Measurements from ENCODE around the gene KIAA1755. TPM values are rescaled to one million over a fixed set of nuclear protein-coding genes. Genes with fewer than 3 reads are reported as not detected.

Gene KIAA1755
- total and polyA plus RNA-seq, 5 donors from 2014 or later = not detected

DNA sequence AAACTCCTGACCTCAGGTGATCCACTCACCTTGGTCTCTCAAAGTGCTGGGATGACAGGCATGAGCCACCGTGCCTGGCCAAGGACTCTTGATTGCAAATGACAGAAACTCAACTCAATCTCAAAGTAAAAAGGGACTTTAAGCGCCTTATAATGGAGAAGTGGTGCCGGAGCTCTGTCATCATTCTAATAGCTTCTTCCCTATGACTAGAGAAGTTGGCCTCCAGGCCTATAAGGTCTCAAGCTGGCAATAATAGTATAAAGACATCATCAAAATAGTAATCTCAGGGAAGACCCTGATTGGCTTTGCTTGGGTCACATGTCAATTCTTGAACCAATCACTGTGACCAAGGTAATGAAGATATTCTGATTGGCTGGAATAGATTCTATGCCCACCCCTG lies 8.5 kb upstream of the KIAA1755 start:
- Histone ChIP-seq H3K4me3 (ENCODE audit: low read depth, low read length) (no peak overlapping the region), H3K9me3 (ENCODE audit: control insufficient read depth in 2 of 2, low read length in 2 of 2) (no peaks in the 10 kb centered on the region), H3K4me1 (ENCODE audit: control insufficient read depth, insufficient read depth, low read length, poor library complexity, severe bottlenecking) (no peaks in the 10 kb centered on the region), H3K36me3 (ENCODE audit: control insufficient read depth, insufficient read depth, low read length) (no peaks in the 10 kb centered on the region), H3K27ac (ENCODE audit: insufficient read depth, low read length, poor library complexity, severe bottlenecking) (no peak overlapping the region), H3K27me3 (ENCODE audit: control insufficient read depth, insufficient read depth, low read length) (peaks cover 4% of the 10 kb centered on the region)
- no peak for DNase-seq
- Mint-ChIP-seq H3K36me3 (no peaks in the 10 kb centered on the region), H3K27ac (no peak overlapping the region), H3K4me1 (no peaks in the 10 kb centered on the region), H3K9me3 (peaks cover 0 to 4% (median 0%) of the 10 kb centered on the region in 7 donors), H3K4me3 (no peak overlapping the region), H3K27me3 (peaks cover 24% of the 10 kb centered on the region)
- ATAC-seq (ENCODE audit: low read depth in 2 of 2) = no peak

DNA sequence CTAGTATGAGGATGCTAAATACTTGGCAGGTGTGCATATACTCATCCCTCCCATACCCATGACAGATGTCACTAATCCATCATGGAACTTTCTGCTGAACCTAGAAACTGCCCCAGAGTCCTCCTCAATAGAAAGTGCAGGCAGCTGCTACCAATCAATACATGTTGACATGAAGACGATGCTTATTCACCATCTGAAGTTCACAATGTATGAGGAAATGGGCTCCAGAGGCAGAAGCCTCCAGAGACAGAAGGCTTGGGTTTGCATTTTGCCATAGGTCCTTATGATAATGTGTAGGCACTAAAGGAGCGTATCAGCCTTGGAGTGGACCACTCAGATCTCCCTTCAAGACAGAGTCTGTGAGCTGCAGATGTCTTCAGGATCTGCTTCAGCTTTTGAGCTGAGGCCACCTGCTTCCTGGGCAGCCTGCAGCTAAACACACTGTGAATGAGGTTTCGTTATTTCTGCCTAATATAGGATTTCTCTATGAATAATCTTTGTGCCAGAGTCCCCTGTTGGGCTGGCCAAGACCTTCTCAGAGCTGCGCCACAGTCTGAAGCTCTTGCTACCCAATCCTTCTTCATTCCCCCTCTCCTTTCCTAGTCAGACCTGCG lies 7.5 kb upstream of the KIAA1755 start:
- H3K4me3 ChIP-seq (ENCODE audit: low read depth, low read length) = no peak overlapping the region
- peaks cover 30% of the 10 kb centered on the region for H3K27me3 Mint-ChIP-seq
- no peaks in the 10 kb centered on the region for H3K36me3 ChIP-seq (ENCODE audit: control insufficient read depth, insufficient read depth, low read length)
- no peak overlapping the region for H3K27ac ChIP-seq (ENCODE audit: insufficient read depth, low read length, poor library complexity, severe bottlenecking)
- H3K9me3 ChIP-seq (ENCODE audit: control insufficient read depth in 2 of 2, low read length in 2 of 2) = no peaks in the 10 kb centered on the region
- peaks cover 0 to 4% (median 0%) of the 10 kb centered on the region in 7 donors for H3K9me3 Mint-ChIP-seq
- no peak overlapping the region for H3K4me3 Mint-ChIP-seq
- no peak for ATAC-seq (ENCODE audit: low read depth in 2 of 2)
- DNase-seq = no peak
- no peaks in the 10 kb centered on the region for H3K4me1 Mint-ChIP-seq
- H3K36me3 Mint-ChIP-seq = no peaks in the 10 kb centered on the region
- H3K27me3 ChIP-seq (ENCODE audit: control insufficient read depth, insufficient read depth, low read length) = peaks cover 5% of the 10 kb centered on the region
- no peak overlapping the region for H3K27ac Mint-ChIP-seq
- H3K4me1 ChIP-seq (ENCODE audit: control insufficient read depth, insufficient read depth, low read length, poor library complexity, severe bottlenecking) = no peaks in the 10 kb centered on the region

- peaks cover 7% of the 10 kb centered on the region for H3K27me3 ChIP-seq (ENCODE audit: control insufficient read depth, insufficient read depth, low read length)
- no peaks in the 10 kb centered on the region for H3K4me1 ChIP-seq (ENCODE audit: control insufficient read depth, insufficient read depth, low read length, poor library complexity, severe bottlenecking)
- H3K27ac ChIP-seq (ENCODE audit: insufficient read depth, low read length, poor library complexity, severe bottlenecking) = no peak overlapping the region
- DNase-seq (no peak), ATAC-seq (ENCODE audit: low read depth in 2 of 2) (no peak)
- H3K36me3 ChIP-seq (ENCODE audit: control insufficient read depth, insufficient read depth, low read length) = no peaks in the 10 kb centered on the region
- no peaks in the 10 kb centered on the region for H3K36me3 Mint-ChIP-seq
- no peaks in the 10 kb centered on the region for H3K9me3 ChIP-seq (ENCODE audit: control insufficient read depth in 2 of 2, low read length in 2 of 2)
- H3K9me3 Mint-ChIP-seq = peaks cover 0 to 6% (median 0%) of the 10 kb centered on the region in 7 donors
- no peak overlapping the region for H3K4me3 Mint-ChIP-seq
- peaks cover 30% of the 10 kb centered on the region for H3K27me3 Mint-ChIP-seq
- H3K27ac Mint-ChIP-seq = no peak overlapping the region
- no peak overlapping the region for H3K4me3 ChIP-seq (ENCODE audit: low read depth, low read length)
- H3K4me1 Mint-ChIP-seq = no peaks in the 10 kb centered on the region
These were observed 6.8 kb upstream of the KIAA1755 start for GRCh38 chr20:38267296-38267695.

DNA sequence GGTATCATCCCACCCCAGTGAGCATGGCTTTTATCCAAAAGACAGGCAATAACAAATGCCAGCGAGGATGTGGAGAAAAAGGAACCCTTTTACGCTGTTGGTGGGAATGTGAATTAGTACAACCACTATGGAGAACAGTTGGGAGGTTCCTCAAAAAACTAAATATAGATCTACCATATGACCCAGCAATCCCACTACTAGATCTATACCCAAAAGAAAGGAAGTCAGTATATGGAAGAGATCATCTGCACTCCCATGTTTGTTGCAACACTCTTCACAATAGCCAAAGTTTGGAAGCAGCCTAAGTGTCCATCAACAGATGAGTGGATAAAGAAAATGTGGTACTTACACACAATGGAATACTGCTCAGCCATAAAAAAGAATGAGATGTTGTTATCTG lies 5.9 kb upstream of the KIAA1755 start:
- no peak for DNase-seq
- H3K27ac Mint-ChIP-seq = no peak overlapping the region

GRCh38 chr20:38262931-38263330 lies 2.4 kb upstream of the KIAA1755 start:
- Mint-ChIP-seq H3K36me3 (no peaks in the 10 kb centered on the region), H3K4me3 (no peak overlapping the region), H3K4me1 (peaks cover 0 to 9% (median 2%) of the 10 kb centered on the region in 4 donors), H3K9me3 (peaks cover 0 to 5% (median 0%) of the 10 kb centered on the region in 7 donors), H3K27ac (no peak overlapping the region), H3K27me3 (peaks cover 62% of the 10 kb centered on the region)
- peaks cover 16% of the 10 kb centered on the region for H3K27me3 ChIP-seq (ENCODE audit: control insufficient read depth, insufficient read depth, low read length)
- no peaks in the 10 kb centered on the region for H3K36me3 ChIP-seq (ENCODE audit: control insufficient read depth, insufficient read depth, low read length)
- no peak for ATAC-seq (ENCODE audit: low read depth in 2 of 2)
- H3K9me3 ChIP-seq (ENCODE audit: control insufficient read depth in 2 of 2, low read length in 2 of 2) = no peaks in the 10 kb centered on the region
- no peak for DNase-seq
- no peak overlapping the region for H3K27ac ChIP-seq (ENCODE audit: insufficient read depth, low read length, poor library complexity, severe bottlenecking)
- H3K4me1 ChIP-seq (ENCODE audit: control insufficient read depth, insufficient read depth, low read length, poor library complexity, severe bottlenecking) = no peaks in the 10 kb centered on the region
- H3K4me3 ChIP-seq (ENCODE audit: low read depth, low read length) = no peak overlapping the region

More for the DNA sequence above, 5.9 kb upstream of the KIAA1755 start:
- Mint-ChIP-seq H3K4me3 (no peak overlapping the region), H3K36me3 (no peaks in the 10 kb centered on the region), H3K9me3 (peaks cover 0 to 6% (median 0%) of the 10 kb centered on the region in 7 donors), H3K4me1 (no peaks in the 10 kb centered on the region), H3K27me3 (peaks cover 38% of the 10 kb centered on the region)
- ATAC-seq (ENCODE audit: low read depth in 2 of 2) = no peak
- peaks cover 7% of the 10 kb centered on the region for H3K27me3 ChIP-seq (ENCODE audit: control insufficient read depth, insufficient read depth, low read length)
- H3K9me3 ChIP-seq (ENCODE audit: control insufficient read depth in 2 of 2, low read length in 2 of 2) = no peaks in the 10 kb centered on the region
- H3K4me1 ChIP-seq (ENCODE audit: control insufficient read depth, insufficient read depth, low read length, poor library complexity, severe bottlenecking) = no peaks in the 10 kb centered on the region
- no peak overlapping the region for H3K27ac ChIP-seq (ENCODE audit: insufficient read depth, low read length, poor library complexity, severe bottlenecking)
- no peak overlapping the region for H3K4me3 ChIP-seq (ENCODE audit: low read depth, low read length)
- H3K36me3 ChIP-seq (ENCODE audit: control insufficient read depth, insufficient read depth, low read length) = no peaks in the 10 kb centered on the region

DNA sequence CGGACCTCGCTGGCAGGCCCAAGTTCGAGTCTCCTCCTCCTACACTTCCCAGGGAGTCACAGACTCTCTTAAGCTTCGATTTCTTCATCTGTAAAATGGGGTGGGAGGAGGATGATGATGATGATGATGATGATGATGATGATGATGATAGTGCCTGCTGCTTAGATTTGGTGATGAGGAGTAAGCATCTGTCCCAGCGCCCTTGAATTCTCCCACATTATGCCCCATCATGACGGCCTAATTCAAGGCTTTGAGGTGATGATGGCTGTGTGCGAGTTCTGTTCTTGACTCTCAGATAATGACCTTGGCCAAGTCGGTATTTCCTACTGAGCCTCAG lies 487 bp upstream of the KIAA1755 start:
- Histone ChIP-seq H3K4me1 (ENCODE audit: control insufficient read depth, insufficient read depth, low read length, poor library complexity, severe bottlenecking) (no peaks in the 10 kb centered on the region), H3K4me3 (ENCODE audit: low read depth, low read length) (no peak overlapping the region), H3K36me3 (ENCODE audit: control insufficient read depth, insufficient read depth, low read length) (no peaks in the 10 kb centered on the region), H3K27ac (ENCODE audit: insufficient read depth, low read length, poor library complexity, severe bottlenecking) (no peak overlapping the region), H3K27me3 (ENCODE audit: control insufficient read depth, insufficient read depth, low read length) (peaks cover 16% of the 10 kb centered on the region), H3K9me3 (ENCODE audit: control insufficient read depth in 2 of 2, low read length in 2 of 2) (no peaks in the 10 kb centered on the region)
- peaks cover 0 to 8% (median 0%) of the 10 kb centered on the region in 7 donors for H3K9me3 Mint-ChIP-seq
- no peak overlapping the region for H3K27ac Mint-ChIP-seq
- peaks cover 59% of the 10 kb centered on the region for H3K27me3 Mint-ChIP-seq
- peaks cover 0 to 9% (median 2%) of the 10 kb centered on the region in 4 donors for H3K4me1 Mint-ChIP-seq
- DNase-seq (no peak), ATAC-seq (ENCODE audit: low read depth in 2 of 2) (no peak)
- no peaks in the 10 kb centered on the region for H3K36me3 Mint-ChIP-seq
- H3K4me3 Mint-ChIP-seq = no peak overlapping the region

GRCh38 chr20:38260025-38260377 lies 534 bp downstream of the KIAA1755 start:
- Mint-ChIP-seq H3K27me3 (peaks cover 59% of the 10 kb centered on the region), H3K9me3 (peaks cover 0 to 8% (median 0%) of the 10 kb centered on the region in 7 donors), H3K4me3 (no peak overlapping the region)

GRCh38 chr20:38258545-38259215 lies 1.9 kb downstream of the KIAA1755 start:
- H3K36me3 Mint-ChIP-seq = no peaks in the 10 kb centered on the region
- Histone ChIP-seq H3K36me3 (ENCODE audit: control insufficient read depth, insufficient read depth, low read length) (no peaks in the 10 kb centered on the region), H3K27ac (ENCODE audit: insufficient read depth, low read length, poor library complexity, severe bottlenecking) (no peak overlapping the region), H3K4me1 (ENCODE audit: control insufficient read depth, insufficient read depth, low read length, poor library complexity, severe bottlenecking) (no peaks in the 10 kb centered on the region), H3K4me3 (ENCODE audit: low read depth, low read length) (no peak overlapping the region), H3K9me3 (ENCODE audit: control insufficient read depth in 2 of 2, low read length in 2 of 2) (no peaks in the 10 kb centered on the region), H3K27me3 (ENCODE audit: control insufficient read depth, insufficient read depth, low read length) (peaks cover 13% of the 10 kb centered on the region)
- ATAC-seq (ENCODE audit: low read depth in 2 of 2) = no peak
- DNase-seq = no peak
- no peak overlapping the region for H3K27ac Mint-ChIP-seq
- H3K9me3 Mint-ChIP-seq = peaks cover 0 to 8% (median 0%) of the 10 kb centered on the region in 7 donors
- peaks cover 53% of the 10 kb centered on the region for H3K27me3 Mint-ChIP-seq
- no peak overlapping the region for H3K4me3 Mint-ChIP-seq
- peaks cover 0 to 9% (median 2%) of the 10 kb centered on the region in 4 donors for H3K4me1 Mint-ChIP-seq

More at GRCh38 chr20:38260025-38260377, 534 bp downstream of the KIAA1755 start:
- Mint-ChIP-seq H3K4me1 (peaks cover 0 to 9% (median 2%) of the 10 kb centered on the region in 4 donors), H3K36me3 (no peaks in the 10 kb centered on the region), H3K27ac (no peak overlapping the region)
- H3K36me3 ChIP-seq (ENCODE audit: control insufficient read depth, insufficient read depth, low read length) = no peaks in the 10 kb centered on the region
- no peak overlapping the region for H3K4me3 ChIP-seq (ENCODE audit: low read depth, low read length)
- peaks cover 16% of the 10 kb centered on the region for H3K27me3 ChIP-seq (ENCODE audit: control insufficient read depth, insufficient read depth, low read length)
- no peaks in the 10 kb centered on the region for H3K9me3 ChIP-seq (ENCODE audit: control insufficient read depth in 2 of 2, low read length in 2 of 2)
- H3K27ac ChIP-seq (ENCODE audit: insufficient read depth, low read length, poor library complexity, severe bottlenecking) = no peak overlapping the region
- H3K4me1 ChIP-seq (ENCODE audit: control insufficient read depth, insufficient read depth, low read length, poor library complexity, severe bottlenecking) = no peaks in the 10 kb centered on the region
- ATAC-seq (ENCODE audit: low read depth in 2 of 2) (no peak), DNase-seq (no peak)

Measured in CD4-positive, CD25-positive, alpha-beta regulatory T cell (primary cell).